ENCODE results near the gene LMAN1L.

Gene LMAN1L

GRCh38 chr15:74857671-74858368 lies 45.2 kb downstream of the LMAN1L start:
- no peak for TF ChIP-seq CTCF (IDR thresholded peaks at IDR 0.05)

- TF ChIP-seq CTCF (IDR thresholded peaks at IDR 0.05) = no peak
Observed at GRCh38 chr15:74858369-74858740, 45.7 kb downstream of the LMAN1L start.

DNA sequence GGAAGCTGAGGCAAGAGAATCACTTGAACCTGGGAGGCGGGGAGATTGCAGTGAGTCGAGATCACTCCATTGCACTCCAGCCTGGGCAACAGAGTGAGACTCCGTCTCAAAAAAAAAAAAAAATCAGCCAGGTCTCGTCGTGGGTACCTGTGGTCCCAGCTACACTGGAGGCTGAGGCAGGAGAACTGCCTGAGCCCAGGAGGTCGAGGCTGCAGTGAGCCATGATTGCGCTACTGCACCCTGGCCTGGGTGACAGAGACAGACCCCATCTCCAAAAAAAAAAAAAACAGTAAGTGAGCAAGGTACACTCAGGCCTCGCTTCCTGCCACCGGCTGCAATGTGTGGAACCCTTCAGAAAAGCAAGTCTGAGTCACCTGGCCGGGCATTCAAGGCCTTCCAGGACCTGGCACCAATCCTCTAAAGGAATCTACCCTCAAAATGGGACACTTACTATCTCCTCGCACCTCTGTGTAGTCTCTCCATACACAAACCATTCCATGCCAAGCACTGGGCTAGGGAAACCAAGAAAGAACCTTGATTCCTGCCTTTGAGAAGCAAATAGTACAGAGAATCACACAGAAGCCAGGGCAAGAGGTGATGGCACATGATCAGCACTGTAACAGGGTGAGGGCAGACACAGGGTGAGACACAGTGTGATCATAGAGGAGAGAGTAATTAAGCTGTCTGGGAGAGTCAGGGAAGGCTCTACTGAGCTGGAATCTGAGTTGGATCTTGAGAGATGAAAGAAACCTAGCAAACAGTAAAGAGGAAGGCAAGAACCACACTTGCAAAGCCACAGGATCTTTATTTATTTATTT lies 50.8 kb downstream of the LMAN1L start:
- TF ChIP-seq CTCF (IDR thresholded peaks at IDR 0.05) = no peak

DNA sequence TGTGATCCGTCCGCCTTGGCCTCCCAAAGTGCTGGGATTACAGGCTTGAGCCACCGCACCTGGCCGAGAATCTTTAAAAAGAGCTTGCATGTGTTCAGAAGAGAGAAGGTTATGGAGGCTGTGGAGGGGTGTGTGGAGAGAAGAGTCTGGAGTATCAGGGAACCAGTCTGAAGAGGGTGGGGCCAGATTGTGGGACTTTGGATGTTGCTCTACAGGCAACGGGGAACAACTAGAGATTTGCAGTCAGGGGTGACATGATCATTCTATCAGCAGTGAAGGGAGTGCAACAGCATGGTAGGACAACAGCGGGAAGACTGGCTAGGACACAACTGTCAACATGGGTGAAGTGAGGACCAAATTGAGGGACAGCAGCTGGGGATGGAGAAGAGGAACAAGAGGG lies 51.7 kb downstream of the LMAN1L start:
- no peak for TF ChIP-seq CTCF (IDR thresholded peaks at IDR 0.05)

- no peak for TF ChIP-seq CTCF (IDR thresholded peaks at IDR 0.05)
Observed at GRCh38 chr15:74865316-74865715, 52.7 kb downstream of the LMAN1L start.

GRCh38 chr15:74866090-74866489 lies 53.5 kb downstream of the LMAN1L start:
- TF ChIP-seq CTCF (IDR thresholded peaks at IDR 0.05) = no peak

DNA sequence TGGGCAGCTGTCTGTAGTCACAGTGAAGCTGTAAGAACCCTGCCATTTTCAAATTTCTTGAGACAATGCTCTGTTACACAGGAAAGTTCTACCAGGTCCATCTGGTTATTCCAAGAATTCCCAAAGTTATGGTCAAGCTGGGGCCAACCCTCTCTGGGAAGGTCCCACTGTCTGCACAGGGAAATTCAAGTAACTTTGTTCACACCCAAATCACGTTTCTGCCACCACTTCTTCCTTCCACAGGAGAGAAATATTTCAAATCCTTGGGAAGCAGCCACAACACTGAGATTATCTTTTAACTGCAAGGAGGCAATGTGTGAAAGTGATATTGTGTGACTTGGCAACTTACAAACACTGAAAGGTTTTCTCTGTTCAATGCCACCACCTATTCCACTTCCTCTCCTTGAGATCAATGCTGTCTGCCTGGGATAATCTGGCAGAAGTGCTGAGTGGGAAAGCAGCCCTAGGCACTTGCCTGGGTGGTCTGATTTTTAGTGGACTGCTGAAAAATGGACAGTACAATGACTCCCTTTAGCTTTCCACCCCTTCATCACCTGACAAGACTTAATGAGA lies 54.9 kb downstream of the LMAN1L start:
- TF ChIP-seq CTCF (IDR thresholded peaks at IDR 0.05) = no peak

All from LNCAP (cell line).